Vagina (tissue), 2 donors: ENCODE measurements around the gene CAMSAP1. TPM values are rescaled to one million over a fixed set of nuclear protein-coding genes. Genes with fewer than 3 reads are reported as not detected.

ENCODE experiments used
- DNase-seq, 2 donors: peaks; one replicate each; pipeline ENCODE4 v3.0.0-alpha.2; 2017; ENCODE audit errors: extremely low spot score in 2 of 2
- H3K27ac ChIP-seq: fragments of 200-600 bp; sonication (generic); one replicate; pipeline ENCODE4 v1.5.1; 2019
- H3K27me3 ChIP-seq: fragments of 200-600 bp; sonication (generic); one replicate; pipeline ENCODE4 v1.5.1; 2019
- H3K36me3 ChIP-seq, 2 donors: fragments of 200-600 bp; sonication (generic); one replicate each; pipeline ENCODE4 v1.5.1; 2017 to 2019
- H3K4me1 ChIP-seq: fragments of 200-600 bp; sonication (generic); one replicate; pipeline ENCODE4 v1.5.1; 2019
- H3K4me3 ChIP-seq, 2 donors: fragments of 200-600 bp; sonication (generic); 1 replicate in 1 of 2; 2 replicates in 1 of 2; pipeline ENCODE4 v1.5.1; 2016 to 2019
- H3K9me3 ChIP-seq: fragments of 200-600 bp; sonication (generic); one replicate; pipeline ENCODE4 v1.5.1; 2019
- CTCF ChIP-seq, 3 experiments: fragments of 450-650 bp in 2 of 3; fragments of 200-600 bp in 1 of 3; sonication (generic) in 1 of 3; IDR thresholded peaks; one replicate each; pipeline ENCODE4 v1.5.1; 2017 to 2019; ENCODE audit warnings: antibody characterized with exemption in 3 of 3, mild to moderate bottlenecking in 2 of 3, moderate library complexity in 2 of 3
- POLR2A ChIP-seq, 2 donors: fragments of 450-650 bp; IDR thresholded peaks; one replicate each; pipeline ENCODE4 v1.6.1; 2017; ENCODE audit warnings: antibody characterized with exemption in 2 of 2, mild to moderate bottlenecking in 2 of 2, moderate library complexity in 2 of 2
- POLR2AphosphoS5 ChIP-seq, 2 donors: sonication (generic); formaldehyde crosslinking; IDR thresholded peaks; one replicate each; pipeline ENCODE4 v1.9.0; 2017; ENCODE audit warnings: antibody characterized with exemption in 2 of 2, mild to moderate bottlenecking in 2 of 2, low read depth in 1 of 2; ENCODE audit not compliant: insufficient read depth in 1 of 2
- intact Hi-C: fragments of 100-400 bp; cut with DNase I; formaldehyde crosslinking; loops from one replicate; pipeline ENCODE4 v1.15.1; 2023
- total RNA-seq: library from RNA; depleted of rRNA; stranded (reverse); fragments of >200 nt; gene quantifications from one replicate; pipeline ENCODE4 v1.2.3, GENCODE V29; 2016

CAMSAP1 gene
- total RNA-seq, 1 donor from 2014 or later: 20.9 TPM

GRCh38 chr9:135811801-135812200 is 95.5 kb downstream of the CAMSAP1 start:
- intact Hi-C loops: no loop called here
- no peak overlapping the region for H3K4me3 ChIP-seq
- H3K4me1 ChIP-seq: no peaks in the 10 kb centered on the region
- H3K9me3 ChIP-seq: no peaks in the 10 kb centered on the region
- DNase-seq: no peak
- H3K27me3 ChIP-seq: no peaks in the 10 kb centered on the region
- peaks cover 0 to 68% of the 10 kb centered on the region in 2 donors for H3K36me3 ChIP-seq
- H3K27ac ChIP-seq: no peak overlapping the region
- TF ChIP-seq POLR2A (IDR thresholded peaks at IDR 0.05): no peak
- TF ChIP-seq CTCF (IDR thresholded peaks at IDR 0.05): no peak
- TF ChIP-seq POLR2AphosphoS5 (IDR thresholded peaks at IDR 0.05; ENCODE audit: insufficient read depth in 1 of 2, low read depth in 1 of 2): no peak

- no peaks in the 10 kb centered on the region for H3K9me3 ChIP-seq
- no peaks in the 10 kb centered on the region for H3K4me1 ChIP-seq
- DNase-seq: no peak
- H3K27ac ChIP-seq: no peak overlapping the region
- TF ChIP-seq POLR2AphosphoS5 (IDR thresholded peaks at IDR 0.05; ENCODE audit: insufficient read depth in 1 of 2, low read depth in 1 of 2) (no peak), POLR2A (IDR thresholded peaks at IDR 0.05) (no peak), CTCF (IDR thresholded peaks at IDR 0.05) (no peak)
- no peak overlapping the region for H3K4me3 ChIP-seq
- peaks cover 0 to 59% of the 10 kb centered on the region in 2 donors for H3K36me3 ChIP-seq
- intact Hi-C loops: no loop called here
- H3K27me3 ChIP-seq: no peaks in the 10 kb centered on the region
Observed at GRCh38 chr9:135810806-135811575, 96.4 kb downstream of the CAMSAP1 start.

- no peaks in the 10 kb centered on the region for H3K4me1 ChIP-seq
- TF ChIP-seq POLR2AphosphoS5 (IDR thresholded peaks at IDR 0.05; ENCODE audit: insufficient read depth in 1 of 2, low read depth in 1 of 2) (no peak), CTCF (IDR thresholded peaks at IDR 0.05) (no peak), POLR2A (IDR thresholded peaks at IDR 0.05) (no peak)
- H3K36me3 ChIP-seq: peaks cover 0 to 41% of the 10 kb centered on the region in 2 donors
- no peaks in the 10 kb centered on the region for H3K27me3 ChIP-seq
- no peak for DNase-seq
- intact Hi-C loops: no loop called here
- H3K4me3 ChIP-seq: no peak overlapping the region
- H3K27ac ChIP-seq: no peak overlapping the region
- H3K9me3 ChIP-seq: no peaks in the 10 kb centered on the region
Observed at GRCh38 chr9:135809166-135809565, 98.2 kb downstream of the CAMSAP1 start.

DNA sequence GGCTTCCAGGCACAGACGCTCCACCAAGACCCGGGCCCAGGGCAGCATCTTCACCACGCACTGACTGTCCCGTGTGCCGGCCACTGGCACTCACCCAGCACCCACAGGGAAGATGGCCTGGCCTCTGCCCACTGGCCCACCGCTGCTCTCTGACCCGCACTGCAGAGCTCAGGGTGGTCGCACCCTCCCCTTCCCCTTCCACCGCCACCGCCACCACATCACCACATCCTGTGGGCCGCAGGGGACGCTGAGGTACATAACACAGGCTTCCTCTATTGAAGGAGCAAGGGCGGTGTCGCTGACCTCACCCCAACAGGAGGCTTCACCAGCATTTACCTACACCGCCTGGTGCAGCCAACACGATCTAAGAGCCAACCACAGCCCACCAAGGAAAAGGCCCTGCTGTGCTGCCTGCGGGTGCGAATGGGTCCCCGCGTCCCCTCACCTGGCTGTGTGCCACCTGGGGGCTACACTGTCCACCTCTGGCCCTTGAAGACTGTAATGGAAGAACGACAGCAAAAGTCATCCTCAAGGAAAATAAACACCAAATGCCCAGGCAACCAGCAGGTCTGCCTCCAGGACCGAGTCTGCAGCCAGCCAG is 101.8 kb downstream of the CAMSAP1 start:
- Histone ChIP-seq H3K4me1 (no peaks in the 10 kb centered on the region), H3K27ac (no peak overlapping the region), H3K9me3 (no peaks in the 10 kb centered on the region), H3K27me3 (no peaks in the 10 kb centered on the region), H3K36me3 (peaks cover 0 to 12% of the 10 kb centered on the region in 2 donors), H3K4me3 (no peak overlapping the region)
- DNase-seq: no peak
- TF ChIP-seq POLR2A (IDR thresholded peaks at IDR 0.05): no peak
- TF ChIP-seq CTCF (IDR thresholded peaks at IDR 0.05): no peak
- TF ChIP-seq POLR2AphosphoS5 (IDR thresholded peaks at IDR 0.05; ENCODE audit: insufficient read depth in 1 of 2, low read depth in 1 of 2): no peak
- intact Hi-C loops: no loop called here
